NCI-H82 treated with DMSO at 0.1 percent for 48 hours (cell line): Measurements from ENCODE around the gene SCAPER.
"Not testable (repeated sequence)": the region's sequence is repeated elsewhere in the genome, so short reads cannot be mapped to it uniquely, and the experiment has no call there.

Experiments used
- DNase-seq: peaks from one replicate; lab custom pipeline; 2025; ENCODE audit not compliant: unreplicated experiment; lab: John Stamatoyannopoulos, UW

Gene SCAPER

DNA sequence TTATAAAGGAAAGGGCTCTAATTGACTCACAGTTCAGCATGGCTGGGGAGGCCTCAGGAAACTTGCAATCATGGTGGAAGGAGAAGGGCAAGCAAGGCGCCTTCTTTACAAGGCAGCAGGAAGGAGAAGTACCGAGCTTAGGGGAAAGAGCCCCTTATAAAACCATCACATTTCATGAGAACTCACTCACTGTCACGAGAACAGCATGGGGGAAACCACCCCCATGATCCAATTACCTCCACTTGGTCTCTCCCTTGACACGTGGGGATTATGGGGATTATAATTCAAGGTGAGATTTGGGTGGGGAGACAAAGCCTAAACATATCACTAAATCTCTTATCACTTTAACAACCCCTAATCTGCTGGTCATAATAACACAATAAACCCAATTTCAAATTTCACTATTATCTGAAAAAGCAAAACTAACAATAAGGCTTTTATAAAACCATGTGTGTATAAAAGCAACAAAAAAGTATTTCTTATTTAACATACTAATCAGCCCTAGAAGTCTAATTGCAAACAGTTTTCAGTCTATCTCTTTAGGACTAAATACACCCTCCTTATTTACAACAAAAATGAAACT lies 43.2 kb downstream of the SCAPER start:
- DNase-seq = peak; percentile 77

GRCh38 chr15:76860201-76860600 lies 44.9 kb downstream of the SCAPER start:
- no peak for DNase-seq

DNA sequence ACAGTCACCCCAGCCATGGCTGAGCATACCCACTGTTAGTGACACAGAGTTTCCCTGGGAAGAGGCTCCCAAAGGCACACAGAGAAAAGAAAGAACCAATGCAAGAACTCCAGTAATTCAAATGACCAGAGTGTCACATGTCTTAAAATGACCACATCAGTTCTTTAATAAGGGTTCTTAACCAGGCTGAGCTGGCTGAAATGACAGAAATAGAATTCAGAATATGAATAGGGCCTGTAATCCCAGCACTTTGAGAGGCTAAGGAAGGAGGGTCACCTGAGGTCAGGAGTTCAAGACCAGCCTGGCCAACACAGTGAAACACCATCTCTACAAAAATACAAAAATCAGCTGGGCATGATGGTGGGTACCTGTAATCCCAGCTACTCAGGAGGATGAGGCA lies 54.8 kb downstream of the SCAPER start:
- DNase-seq = not testable (repeated sequence)

DNA sequence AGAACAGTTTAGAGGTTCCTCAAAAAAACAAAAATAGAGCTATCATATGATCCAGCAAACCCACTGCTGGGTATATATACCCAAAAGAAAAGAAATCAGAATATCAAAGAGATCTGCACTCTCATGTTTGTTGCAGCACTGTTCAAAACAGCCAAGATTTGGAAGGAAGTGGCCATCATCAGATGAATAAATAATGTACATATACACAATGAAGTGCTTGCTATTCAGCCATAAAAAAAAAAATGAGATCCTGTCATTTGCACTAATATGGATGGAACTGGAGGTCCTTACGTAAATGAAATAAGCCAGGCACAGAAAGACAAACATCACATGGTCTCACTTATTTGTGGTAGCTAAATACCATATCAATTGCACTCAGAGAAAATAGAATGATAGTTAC lies 58.4 kb downstream of the SCAPER start:
- DNase-seq = no peak

- no peak for DNase-seq
Observed at GRCh38 chr15:76844096-76844495, 61.0 kb downstream of the SCAPER start.

DNA sequence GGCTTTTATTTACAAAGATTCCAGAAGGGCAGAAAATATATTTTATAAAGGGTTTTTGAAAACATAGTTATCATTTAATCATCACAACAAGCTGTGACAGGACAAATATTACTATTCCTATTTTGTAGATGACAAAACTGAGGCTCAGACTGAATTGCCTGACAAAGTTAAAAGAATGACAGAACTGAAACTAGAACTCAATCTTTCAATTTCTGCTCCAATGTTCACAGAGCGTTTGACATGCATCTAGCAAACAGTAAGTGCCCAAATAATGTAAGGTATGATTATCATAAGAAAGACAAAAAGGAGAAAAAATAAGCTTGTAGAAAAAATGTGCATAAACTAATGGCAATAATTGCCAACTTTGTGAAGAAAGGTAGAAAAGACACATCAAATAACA lies 61.9 kb downstream of the SCAPER start:
- DNase-seq = no peak

- peak; percentile 44 for DNase-seq
Observed at GRCh38 chr15:76840830-76841460, 64.2 kb downstream of the SCAPER start.

DNA sequence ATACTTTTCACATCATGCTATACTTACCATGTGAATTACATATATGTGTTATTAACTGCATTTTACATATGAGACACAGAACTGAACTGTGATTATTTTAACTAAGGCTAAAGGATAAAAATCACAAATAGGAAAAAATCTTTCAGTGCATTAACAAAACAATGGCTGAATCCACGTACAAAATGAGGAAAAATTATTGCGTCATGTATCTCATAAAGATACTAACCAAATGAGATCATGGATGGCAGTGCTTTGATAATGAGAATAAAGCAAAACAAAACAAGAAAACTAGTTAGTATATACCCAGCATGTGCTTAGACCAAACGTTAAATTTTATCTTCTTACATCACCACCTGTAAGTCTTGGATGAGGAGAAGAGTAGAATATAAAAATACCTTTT lies 66.0 kb downstream of the SCAPER start:
- DNase-seq = no peak

GRCh38 chr15:76837474-76837873 lies 67.7 kb downstream of the SCAPER start:
- DNase-seq = no peak

GRCh38 chr15:76829939-76830338 lies 75.2 kb downstream of the SCAPER start:
- DNase-seq = no peak

DNA sequence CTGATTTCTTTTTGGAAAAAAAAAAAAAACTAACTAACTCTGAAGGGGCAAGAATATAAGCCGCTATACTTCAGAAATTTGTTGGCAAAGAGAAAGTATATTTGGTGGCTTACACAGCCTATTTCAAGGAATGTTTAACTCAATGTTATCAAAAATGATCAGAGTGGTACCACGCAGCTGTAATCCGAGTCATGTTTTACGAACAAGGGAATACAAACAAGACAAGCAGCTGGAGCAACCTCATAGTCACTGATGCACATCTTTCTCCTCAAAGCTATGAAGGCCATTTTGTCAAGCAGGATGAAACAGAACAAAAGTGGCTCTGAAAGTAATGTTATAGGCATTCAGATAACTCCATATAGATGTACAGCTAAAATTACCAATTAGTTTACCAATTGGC lies 81.2 kb downstream of the SCAPER start:
- no peak for DNase-seq

DNA sequence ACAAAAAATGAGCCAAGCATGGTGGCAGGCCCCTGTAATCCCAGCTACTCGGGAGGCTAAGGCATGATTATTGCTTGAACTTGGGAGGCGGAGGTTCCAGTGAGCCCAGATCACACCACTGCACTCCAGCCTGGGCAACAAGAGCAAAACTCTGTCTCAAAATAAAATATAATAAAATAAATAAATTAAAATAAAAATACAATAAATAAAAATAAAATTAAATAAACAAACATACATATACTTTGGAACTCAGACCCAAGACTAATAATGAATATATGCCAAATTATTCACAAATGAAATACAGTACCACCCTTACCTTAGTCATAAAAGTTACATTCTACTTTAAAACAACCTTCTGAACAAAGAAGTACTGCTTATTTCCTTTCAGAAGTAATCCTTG lies 81.8 kb downstream of the SCAPER start:
- no peak for DNase-seq

DNA sequence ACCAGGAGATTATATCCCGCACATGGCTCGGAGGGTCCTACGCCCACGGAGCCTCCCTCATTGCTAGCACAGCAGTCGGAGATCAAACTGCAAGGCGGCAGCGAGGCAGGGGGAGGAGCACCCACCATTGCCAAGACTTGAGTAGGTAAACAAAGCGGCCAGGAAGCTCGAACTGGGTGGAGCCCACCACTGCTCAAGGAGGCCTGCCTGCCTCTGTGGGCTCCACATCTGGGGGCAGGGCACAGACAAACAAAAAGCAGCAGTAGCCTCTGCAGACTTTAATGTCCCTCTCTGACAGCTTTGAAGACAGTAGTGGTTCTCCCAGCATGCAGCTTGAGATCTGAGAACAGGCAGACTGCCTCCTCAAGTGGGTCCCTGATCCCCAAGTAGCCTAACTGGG lies 86.2 kb downstream of the SCAPER start:
- not testable (repeated sequence) for DNase-seq

GRCh38 chr15:76815421-76815820 lies 89.7 kb downstream of the SCAPER start:
- no peak for DNase-seq

DNA sequence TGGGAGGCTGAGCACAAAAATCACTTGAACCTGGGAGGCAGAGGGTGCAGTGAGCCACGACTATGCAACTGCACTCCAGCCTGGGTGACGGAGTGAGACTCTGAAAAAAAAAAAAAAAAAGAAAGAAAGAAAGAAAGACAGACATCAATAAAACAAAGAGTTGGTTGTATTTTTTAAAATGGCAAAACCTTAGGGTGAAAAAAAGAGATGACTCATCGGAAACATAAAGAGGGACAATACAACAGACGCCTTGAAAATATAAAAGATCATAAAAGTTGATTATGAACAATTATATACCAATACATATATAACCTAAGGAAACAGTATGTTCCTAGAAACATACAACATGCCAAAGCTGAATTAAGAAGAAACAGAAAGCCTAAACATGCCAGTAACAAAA lies 92.8 kb downstream of the SCAPER start:
- no peak for DNase-seq

DNA sequence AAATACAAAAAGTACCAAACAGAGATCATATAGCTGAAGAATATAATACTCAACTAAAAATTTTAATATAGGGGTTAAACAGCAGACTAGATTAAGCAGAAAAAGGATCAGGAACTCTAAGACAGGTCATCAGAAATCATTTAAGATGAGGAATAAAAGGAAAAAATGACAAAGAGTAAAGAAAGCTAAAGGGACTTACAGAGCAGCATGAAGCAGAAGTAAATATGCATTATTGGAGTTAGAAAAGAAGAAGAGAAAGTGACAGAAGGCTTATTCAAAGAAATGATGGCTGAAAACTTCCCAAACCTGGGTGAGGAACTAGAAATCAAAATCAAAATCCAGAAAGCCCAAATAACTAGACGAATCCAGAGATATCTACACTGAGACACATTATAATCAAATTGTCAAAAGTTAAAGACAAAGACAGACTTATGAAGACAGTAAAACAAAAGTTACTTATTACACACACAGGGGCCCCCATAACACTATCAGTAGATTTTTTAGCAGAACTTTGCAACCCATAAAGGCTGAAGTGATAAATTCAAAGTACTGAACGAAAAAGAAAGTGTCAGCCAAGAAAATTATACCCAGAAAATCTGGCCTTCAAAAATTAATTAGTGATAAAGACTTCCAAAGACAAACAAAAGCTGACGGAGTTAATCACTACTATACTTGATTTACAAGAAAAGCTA lies 95.6 kb downstream of the SCAPER start:
- no peak for DNase-seq

DNA sequence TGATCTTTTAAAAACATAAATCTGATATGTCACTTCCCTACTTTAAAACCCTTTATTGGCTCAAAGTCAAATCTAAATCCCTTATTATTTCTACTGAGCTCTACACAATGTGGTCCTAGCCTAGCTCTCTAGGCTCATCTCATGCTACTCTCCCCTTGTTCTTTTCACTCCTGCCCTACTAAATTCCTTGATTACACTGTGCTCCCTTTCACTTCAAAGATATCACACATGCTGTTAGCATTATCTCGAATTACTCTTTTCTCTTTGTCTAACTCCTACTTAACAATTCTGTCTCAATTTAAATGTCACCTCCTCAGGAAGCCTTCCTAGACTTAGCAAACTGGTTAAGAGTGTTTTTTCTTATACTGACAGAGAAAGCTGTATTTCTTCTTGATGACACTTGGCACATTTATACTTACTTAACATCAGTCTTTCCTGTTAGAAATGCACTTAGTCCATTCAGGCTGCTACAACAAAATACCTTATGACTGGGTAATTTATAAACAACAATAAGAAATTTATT lies 102.0 kb downstream of the SCAPER start:
- DNase-seq = peak; percentile 25

DNA sequence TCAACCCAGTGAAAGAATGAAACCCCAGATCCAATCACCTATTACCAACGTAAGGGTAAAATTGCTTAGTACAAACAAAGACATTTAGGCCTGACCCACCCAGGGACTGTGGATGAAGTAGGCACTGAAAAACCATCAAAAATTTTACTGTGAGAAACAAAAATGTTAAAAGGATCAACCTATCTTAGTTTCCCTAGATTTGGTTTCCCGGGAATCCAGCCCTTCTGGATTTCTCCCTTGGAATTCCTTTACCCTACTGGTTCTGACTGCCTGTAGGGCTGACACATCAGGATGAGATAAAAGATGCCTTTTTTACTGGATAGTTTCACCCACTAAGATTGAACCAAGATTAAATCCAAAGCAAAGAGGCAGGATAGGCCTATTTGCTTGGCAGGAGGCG lies 102.7 kb downstream of the SCAPER start:
- no peak for DNase-seq

DNA sequence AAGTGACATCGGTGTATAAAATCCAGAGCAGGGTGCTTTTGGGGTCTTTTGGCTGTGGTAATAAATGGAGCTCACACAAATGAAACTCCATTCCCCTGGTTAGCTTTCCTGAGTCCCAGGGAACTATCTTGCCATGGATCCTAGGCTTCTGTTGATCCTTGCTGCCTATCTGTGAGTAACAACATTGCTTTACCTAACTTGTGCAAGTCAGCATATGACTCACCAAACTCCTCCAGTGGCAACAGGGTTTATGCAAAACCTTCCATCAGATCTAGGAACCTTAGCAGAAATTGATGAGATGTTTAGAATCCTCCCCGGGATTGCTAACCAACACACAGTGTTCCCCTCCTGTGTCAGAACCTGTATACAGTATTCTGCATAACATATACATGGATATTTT lies 105.4 kb downstream of the SCAPER start:
- DNase-seq = no peak

GRCh38 chr15:76795217-76795616 lies 109.9 kb downstream of the SCAPER start:
- no peak for DNase-seq

DNA sequence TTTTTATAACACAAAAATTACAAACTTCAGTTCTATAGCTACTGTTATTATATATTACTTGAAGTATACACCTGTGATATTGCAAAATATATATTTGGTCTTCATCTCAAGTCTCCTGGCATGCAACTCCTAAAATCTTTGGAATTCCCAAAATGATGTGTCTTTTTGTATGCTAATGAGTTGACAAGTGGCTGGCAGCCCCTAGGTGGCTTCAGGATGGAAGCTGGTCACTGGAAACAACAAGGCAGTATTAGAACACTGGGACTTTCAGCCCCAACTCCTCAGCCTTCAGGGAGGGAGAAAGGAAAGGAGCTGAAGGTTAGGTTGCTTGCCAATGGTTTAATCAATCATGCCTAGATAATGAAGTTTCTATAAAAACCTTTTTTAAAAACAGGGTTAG lies 112.0 kb downstream of the SCAPER start:
- no peak for DNase-seq

DNA sequence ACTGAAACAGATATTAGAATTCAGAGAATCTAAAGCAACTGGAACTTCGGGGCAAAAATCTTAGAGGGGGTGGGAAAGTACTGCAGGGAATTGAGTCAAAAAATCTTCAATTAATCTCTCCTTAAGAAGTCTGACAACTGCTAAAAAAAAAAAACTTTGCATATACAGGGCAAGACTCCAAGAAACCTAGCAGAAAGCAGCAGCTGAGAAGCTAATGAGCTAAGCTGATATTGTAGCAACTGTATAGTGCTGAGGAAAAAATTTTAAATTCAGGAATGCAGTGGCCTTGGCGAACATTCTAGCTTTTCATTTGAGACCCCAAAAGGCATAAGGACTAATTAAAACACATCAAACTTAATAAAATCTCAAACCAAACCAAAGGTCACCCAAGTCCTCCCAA lies 113.6 kb downstream of the SCAPER start:
- no peak for DNase-seq
